Neural progenitor cell (in vitro differentiated cells): Measurements from ENCODE around the gene NGF. TPM values are rescaled to one million over a fixed set of nuclear protein-coding genes. Genes with fewer than 3 reads are reported as not detected.

Experiments
- DNase-seq: peaks from one replicate; pipeline ENCODE4 v3.0.0-alpha.2; 2016; ENCODE audit warnings: low spot score
- H2AFZ ChIP-seq: fragments of 200-600 bp; sonication (generic); replicated peaks from 2 replicates; pipeline ENCODE4 v1.6.1; 2016; ENCODE audit warnings: antibody characterized with exemption
- H3F3A ChIP-seq: fragments of 200-600 bp; sonication (generic); 2 replicates; pipeline ENCODE4 v1.6.1; 2016; ENCODE audit warnings: antibody characterized with exemption, low read depth
- H3K27ac ChIP-seq: fragments of 200-600 bp; sonication (generic); 2 replicates; pipeline ENCODE4 v1.5.1; 2016; ENCODE audit warnings: mild to moderate bottlenecking
- H3K27me3 ChIP-seq: fragments of 200-600 bp; sonication (generic); 2 replicates; pipeline ENCODE4 v1.6.1; 2016; ENCODE audit warnings: mild to moderate bottlenecking, moderate library complexity
- H3K36me3 ChIP-seq: fragments of 200-600 bp; sonication (generic); 2 replicates; pipeline ENCODE4 v1.5.1; 2016
- H3K4me1 ChIP-seq: fragments of 200-600 bp; sonication (generic); 2 replicates; pipeline ENCODE4 v1.6.1; 2016; ENCODE audit warnings: mixed run types
- H3K4me2 ChIP-seq: fragments of 200-600 bp; sonication (generic); 2 replicates; pipeline ENCODE4 v1.6.1; 2016
- H3K4me3 ChIP-seq: fragments of 200-600 bp; sonication (generic); 2 replicates; pipeline ENCODE4 v1.5.1; 2016
- H3K79me2 ChIP-seq: fragments of 200-600 bp; sonication (generic); 2 replicates; pipeline ENCODE4 v1.6.1; 2016; ENCODE audit warnings: low read depth
- H3K9ac ChIP-seq: fragments of 200-600 bp; sonication (generic); 2 replicates; pipeline ENCODE4 v1.6.1; 2016
- H3K9me3 ChIP-seq: fragments of 200-600 bp; sonication (generic); 2 replicates; pipeline ENCODE4 v1.5.1; 2016; ENCODE audit warnings: low read depth
- H4K20me1 ChIP-seq: fragments of 200-600 bp; sonication (generic); 2 replicates; pipeline ENCODE4 v1.6.1; 2016; ENCODE audit warnings: low read depth
- H3K27ac Mint-ChIP-seq: 3 replicates; pipeline ENCODE4 v1.8.0; 2021; ENCODE audit warnings: mixed read lengths
- H3K27me3 Mint-ChIP-seq: 2 replicates; pipeline ENCODE4 v1.8.0; 2022; ENCODE audit warnings: low read depth, mild to moderate bottlenecking, inconsistent platforms, moderate library complexity, mixed read lengths; ENCODE audit not compliant: insufficient read depth
- H3K36me3 Mint-ChIP-seq: 3 replicates; pipeline ENCODE4 v1.8.0; 2021; ENCODE audit warnings: mixed read lengths
- H3K4me1 Mint-ChIP-seq: 3 replicates; pipeline ENCODE4 v1.8.0; 2021; ENCODE audit warnings: mixed read lengths
- H3K4me3 Mint-ChIP-seq: 3 replicates; pipeline ENCODE4 v1.8.0; 2021; ENCODE audit warnings: mild to moderate bottlenecking, moderate library complexity, mixed read lengths
- H3K9me3 Mint-ChIP-seq: 3 replicates; pipeline ENCODE4 v1.8.0; 2020; ENCODE audit warnings: mixed read lengths
- CTCF ChIP-seq: fragments of 200-600 bp; sonication (generic); IDR thresholded peaks from 2 replicates; pipeline ENCODE4 v1.5.1; 2017; ENCODE audit warnings: antibody characterized with exemption, mild to moderate bottlenecking
- EZH2 ChIP-seq: fragments of 200-600 bp; sonication (generic); IDR thresholded peaks from 2 replicates; pipeline ENCODE4 v1.6.1; 2017; ENCODE audit warnings: antibody characterized with exemption, mild to moderate bottlenecking, moderate library complexity
- EZH2phosphoT487 ChIP-seq: fragments of 200-600 bp; sonication (generic); IDR thresholded peaks from 2 replicates; pipeline ENCODE4 v1.6.1; 2017; ENCODE audit warnings: antibody characterized with exemption
- total RNA-seq: library from RNA; depleted of rRNA; stranded (reverse); fragments of >200 nt; gene quantifications from 2 replicates; pipeline ENCODE4 v1.2.3, GENCODE V29; 2015; ENCODE audit warnings: low replicate concordance

Gene NGF
- total RNA-seq, 1 donor from 2014 or later, result not detected

GRCh38 chr1:115252585-115252984 is 85.5 kb downstream of the NGF start:
- H3K4me2 ChIP-seq, result no peak overlapping the region
- H3K9ac ChIP-seq, result no peak overlapping the region
- H3K27me3 ChIP-seq, result no peaks in the 10 kb centered on the region
- H3K4me1 Mint-ChIP-seq, result no peaks in the 10 kb centered on the region
- no peak overlapping the region for H3K4me3 ChIP-seq
- no peaks in the 10 kb centered on the region for H3K9me3 ChIP-seq
- no peak overlapping the region for H3K4me3 Mint-ChIP-seq
- no peak for DNase-seq
- no peak for TF ChIP-seq EZH2phosphoT487
- TF ChIP-seq CTCF, result no peak
- no peak for TF ChIP-seq EZH2
- no peaks in the 10 kb centered on the region for H3F3A ChIP-seq
- H3K36me3 ChIP-seq, result no peaks in the 10 kb centered on the region
- H3K79me2 ChIP-seq, result no peaks in the 10 kb centered on the region
- no peak overlapping the region for H3K27ac ChIP-seq
- no peaks in the 10 kb centered on the region for H4K20me1 ChIP-seq
- no peak overlapping the region for H2AFZ ChIP-seq
- no peaks in the 10 kb centered on the region for H3K4me1 ChIP-seq
- no peak overlapping the region for H3K27ac Mint-ChIP-seq
- H3K36me3 Mint-ChIP-seq, result no peaks in the 10 kb centered on the region
- peaks cover 2% of the 10 kb centered on the region for H3K27me3 Mint-ChIP-seq
- H3K9me3 Mint-ChIP-seq, result peaks cover 6% of the 10 kb centered on the region

- peaks cover 2% of the 10 kb centered on the region for H3K27me3 Mint-ChIP-seq
- H3K4me3 Mint-ChIP-seq, result no peak overlapping the region
- Histone ChIP-seq H3K4me2 (no peak overlapping the region), H4K20me1 (no peaks in the 10 kb centered on the region), H3K9me3 (no peaks in the 10 kb centered on the region), H3K9ac (no peak overlapping the region), H3K4me3 (no peak overlapping the region), H3K4me1 (no peaks in the 10 kb centered on the region), H3K36me3 (no peaks in the 10 kb centered on the region), H3K27me3 (no peaks in the 10 kb centered on the region), H3F3A (no peaks in the 10 kb centered on the region), H2AFZ (no peak overlapping the region), H3K79me2 (no peaks in the 10 kb centered on the region), H3K27ac (no peak overlapping the region)
- no peaks in the 10 kb centered on the region for H3K36me3 Mint-ChIP-seq
- no peak overlapping the region for H3K27ac Mint-ChIP-seq
- H3K9me3 Mint-ChIP-seq, result peaks cover 6% of the 10 kb centered on the region
- TF ChIP-seq EZH2phosphoT487 (no peak), EZH2 (no peak), CTCF (no peak)
- no peak for DNase-seq
- no peaks in the 10 kb centered on the region for H3K4me1 Mint-ChIP-seq
Measured at GRCh38 chr1:115251856-115252255, 86.2 kb downstream of the NGF start.

- peaks cover 3% of the 10 kb centered on the region for H3K9me3 Mint-ChIP-seq
- H3K4me3 ChIP-seq, result no peak overlapping the region
- H3K9me3 ChIP-seq, result no peaks in the 10 kb centered on the region
- no peak overlapping the region for H2AFZ ChIP-seq
- no peak overlapping the region for H3K27ac Mint-ChIP-seq
- no peaks in the 10 kb centered on the region for H3K36me3 Mint-ChIP-seq
- no peaks in the 10 kb centered on the region for H3K27me3 ChIP-seq
- TF ChIP-seq EZH2phosphoT487 (no peak), EZH2 (no peak), CTCF (no peak)
- H3F3A ChIP-seq, result no peaks in the 10 kb centered on the region
- no peaks in the 10 kb centered on the region for H3K4me1 ChIP-seq
- H3K4me2 ChIP-seq, result no peak overlapping the region
- no peaks in the 10 kb centered on the region for H3K79me2 ChIP-seq
- no peaks in the 10 kb centered on the region for H3K4me1 Mint-ChIP-seq
- no peak overlapping the region for H3K4me3 Mint-ChIP-seq
- no peaks in the 10 kb centered on the region for H3K36me3 ChIP-seq
- H3K9ac ChIP-seq, result no peak overlapping the region
- H3K27me3 Mint-ChIP-seq, result peaks cover 2% of the 10 kb centered on the region
- H3K27ac ChIP-seq, result no peak overlapping the region
- no peak for DNase-seq
- no peaks in the 10 kb centered on the region for H4K20me1 ChIP-seq
Measured at GRCh38 chr1:115251340-115251748, 86.7 kb downstream of the NGF start.

GRCh38 chr1:115246526-115246925 is 91.5 kb downstream of the NGF start:
- Histone ChIP-seq H3K9me3 (peaks cover 12% of the 10 kb centered on the region), H3K4me2 (no peak overlapping the region), H3K4me1 (no peaks in the 10 kb centered on the region), H3K79me2 (no peaks in the 10 kb centered on the region), H3K27me3 (no peaks in the 10 kb centered on the region), H3K9ac (no peak overlapping the region), H2AFZ (no peak overlapping the region), H4K20me1 (no peaks in the 10 kb centered on the region), H3K4me3 (no peak overlapping the region), H3K27ac (no peak overlapping the region), H3K36me3 (peaks cover 6% of the 10 kb centered on the region), H3F3A (no peaks in the 10 kb centered on the region)
- no peaks in the 10 kb centered on the region for H3K27me3 Mint-ChIP-seq
- no peak for DNase-seq
- H3K4me3 Mint-ChIP-seq, result no peak overlapping the region
- no peak overlapping the region for H3K27ac Mint-ChIP-seq
- H3K4me1 Mint-ChIP-seq, result no peaks in the 10 kb centered on the region
- H3K36me3 Mint-ChIP-seq, result no peaks in the 10 kb centered on the region
- peaks cover 4% of the 10 kb centered on the region for H3K9me3 Mint-ChIP-seq
- no peak for TF ChIP-seq EZH2
- TF ChIP-seq CTCF, result no peak
- TF ChIP-seq EZH2phosphoT487, result no peak
